Ishikawa (cell line): ENCODE measurements around the gene SESN2.

Experiments
- CEBPB ChIP-seq: IDR thresholded peaks from 2 replicates; pipeline ENCODE4 v1.6.1; 2012
- CREB1 ChIP-seq: IDR thresholded peaks from 2 replicates; pipeline ENCODE4 v1.6.1; 2012; ENCODE audit warnings: low read depth
- EGR1 ChIP-seq: IDR thresholded peaks from 2 replicates; pipeline ENCODE4 v1.6.1; 2012
- EP300 ChIP-seq: IDR thresholded peaks from 2 replicates; pipeline ENCODE4 v1.6.1; 2012; ENCODE audit warnings: borderline replicate concordance
- FOXM1 ChIP-seq: IDR thresholded peaks from 2 replicates; pipeline ENCODE4 v1.6.1; 2012; ENCODE audit warnings: low read depth, borderline replicate concordance
- NFIC ChIP-seq: IDR thresholded peaks from 2 replicates; pipeline ENCODE4 v1.6.1; 2012
- RAD21 ChIP-seq: IDR thresholded peaks from 2 replicates; pipeline ENCODE4 v1.6.1; 2012; ENCODE audit warnings: low read depth
- TAF1 ChIP-seq: IDR thresholded peaks from 2 replicates; pipeline ENCODE4 v1.6.1; 2012; ENCODE audit warnings: low read depth, mild to moderate bottlenecking
- TCF12 ChIP-seq: IDR thresholded peaks from 2 replicates; pipeline ENCODE4 v1.6.1; 2012; ENCODE audit warnings: low read depth
- TEAD4 ChIP-seq: IDR thresholded peaks from 2 replicates; pipeline ENCODE4 v1.6.1; 2012
- YY1 ChIP-seq: IDR thresholded peaks from 2 replicates; pipeline ENCODE4 v1.6.1; 2012; ENCODE audit warnings: low read depth
- ZBTB7A ChIP-seq: IDR thresholded peaks from 2 replicates; pipeline ENCODE4 v1.6.1; 2012; ENCODE audit warnings: low read depth
- TF ChIP-seq, protein P1 (sequence below): IDR thresholded peaks from 2 replicates; pipeline ENCODE4 v1.6.1; 2012
- TF ChIP-seq, protein P2 (sequence below): IDR thresholded peaks from 2 replicates; pipeline ENCODE4 v1.6.1; 2012
- TF ChIP-seq, protein P3 (sequence below): IDR thresholded peaks from 2 replicates; pipeline ENCODE4 v1.6.1; 2012; ENCODE audit warnings: low read depth, mild to moderate bottlenecking

Gene SESN2

DNA sequence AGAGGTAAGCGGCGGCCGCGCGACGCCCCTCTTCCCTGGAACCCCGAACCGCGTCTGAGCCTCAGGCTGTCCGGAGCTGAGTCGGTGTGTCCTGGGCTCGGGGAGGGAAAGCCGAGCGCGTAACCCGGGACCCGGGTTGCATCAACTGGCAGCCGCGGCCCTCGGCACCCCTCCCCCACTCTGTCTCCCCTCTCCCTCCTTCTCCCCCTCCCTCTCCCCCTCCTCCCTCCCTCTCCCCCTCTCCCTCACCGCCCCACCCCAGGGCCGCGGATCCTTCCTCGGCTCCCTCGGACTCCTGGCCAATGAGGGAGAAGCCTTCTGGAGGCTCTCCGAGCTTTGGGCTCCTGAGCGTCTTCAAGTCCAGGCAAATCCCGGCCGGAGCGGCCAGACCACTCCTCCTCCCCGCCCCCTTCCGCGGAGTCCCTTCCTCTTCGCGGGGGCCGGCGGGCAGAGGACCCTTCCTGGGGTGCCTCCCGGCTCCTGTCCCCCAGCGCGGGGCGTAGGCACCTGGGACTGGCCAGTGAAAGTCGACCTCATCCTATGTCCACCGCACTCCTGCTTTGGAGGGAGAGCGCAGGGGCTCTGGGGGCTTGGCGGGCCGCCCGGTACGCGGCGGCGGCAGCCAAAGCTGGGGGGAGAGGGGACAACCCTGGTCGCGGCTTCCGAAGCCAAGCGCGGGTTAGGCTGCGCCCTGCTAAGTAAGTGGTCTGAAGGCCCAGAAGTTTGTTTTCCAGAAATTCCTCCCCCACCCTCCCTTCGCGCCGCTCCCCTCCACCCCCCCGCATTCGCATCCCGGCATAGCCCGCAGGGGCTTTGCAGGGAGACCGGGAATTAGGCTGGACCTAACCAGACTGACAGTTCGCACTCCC, 850 bp downstream of the SESN2 start:
- TF ChIP-seq ZBTB7A = peak; percentile 95
- TF ChIP-seq, protein P1, sequence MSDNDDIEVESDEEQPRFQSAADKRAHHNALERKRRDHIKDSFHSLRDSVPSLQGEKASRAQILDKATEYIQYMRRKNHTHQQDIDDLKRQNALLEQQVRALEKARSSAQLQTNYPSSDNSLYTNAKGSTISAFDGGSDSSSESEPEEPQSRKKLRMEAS = 0 out of 2 replicates have a peak, but pooled peaks have one; percentile 23
- TF ChIP-seq EGR1 = no peak

DNA sequence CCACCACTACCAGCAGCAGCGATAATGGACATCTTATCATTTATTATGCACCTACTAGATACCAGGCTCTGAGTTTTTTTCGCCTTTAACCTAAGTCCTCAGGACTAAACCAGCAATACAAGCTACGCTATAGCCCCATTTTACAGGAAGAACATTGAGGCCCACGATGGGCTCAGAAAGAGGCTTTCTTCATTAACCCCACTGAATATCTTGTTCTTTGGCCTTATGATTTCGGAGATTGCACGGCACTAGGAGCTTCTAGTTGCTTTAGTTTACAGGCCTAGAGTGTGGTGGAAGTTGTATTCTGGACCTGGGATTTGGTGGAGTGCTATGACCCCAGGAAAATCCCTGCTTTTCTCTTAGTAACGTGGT, 1.5 kb downstream of the SESN2 start:
- TF ChIP-seq CREB1 (no peak), RAD21 (no peak), EP300 (no peak), CEBPB (no peak), ZBTB7A (no peak), YY1 (no peak), TAF1 (no peak), EGR1 (no peak), TCF12 (no peak), FOXM1 (no peak), TEAD4 (no peak), NFIC (no peak)
- TF ChIP-seq, protein P1 = no peak
- TF ChIP-seq, protein P2, sequence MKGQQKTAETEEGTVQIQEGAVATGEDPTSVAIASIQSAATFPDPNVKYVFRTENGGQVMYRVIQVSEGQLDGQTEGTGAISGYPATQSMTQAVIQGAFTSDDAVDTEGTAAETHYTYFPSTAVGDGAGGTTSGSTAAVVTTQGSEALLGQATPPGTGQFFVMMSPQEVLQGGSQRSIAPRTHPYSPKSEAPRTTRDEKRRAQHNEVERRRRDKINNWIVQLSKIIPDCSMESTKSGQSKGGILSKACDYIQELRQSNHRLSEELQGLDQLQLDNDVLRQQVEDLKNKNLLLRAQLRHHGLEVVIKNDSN = no peak
- TF ChIP-seq, protein P3, sequence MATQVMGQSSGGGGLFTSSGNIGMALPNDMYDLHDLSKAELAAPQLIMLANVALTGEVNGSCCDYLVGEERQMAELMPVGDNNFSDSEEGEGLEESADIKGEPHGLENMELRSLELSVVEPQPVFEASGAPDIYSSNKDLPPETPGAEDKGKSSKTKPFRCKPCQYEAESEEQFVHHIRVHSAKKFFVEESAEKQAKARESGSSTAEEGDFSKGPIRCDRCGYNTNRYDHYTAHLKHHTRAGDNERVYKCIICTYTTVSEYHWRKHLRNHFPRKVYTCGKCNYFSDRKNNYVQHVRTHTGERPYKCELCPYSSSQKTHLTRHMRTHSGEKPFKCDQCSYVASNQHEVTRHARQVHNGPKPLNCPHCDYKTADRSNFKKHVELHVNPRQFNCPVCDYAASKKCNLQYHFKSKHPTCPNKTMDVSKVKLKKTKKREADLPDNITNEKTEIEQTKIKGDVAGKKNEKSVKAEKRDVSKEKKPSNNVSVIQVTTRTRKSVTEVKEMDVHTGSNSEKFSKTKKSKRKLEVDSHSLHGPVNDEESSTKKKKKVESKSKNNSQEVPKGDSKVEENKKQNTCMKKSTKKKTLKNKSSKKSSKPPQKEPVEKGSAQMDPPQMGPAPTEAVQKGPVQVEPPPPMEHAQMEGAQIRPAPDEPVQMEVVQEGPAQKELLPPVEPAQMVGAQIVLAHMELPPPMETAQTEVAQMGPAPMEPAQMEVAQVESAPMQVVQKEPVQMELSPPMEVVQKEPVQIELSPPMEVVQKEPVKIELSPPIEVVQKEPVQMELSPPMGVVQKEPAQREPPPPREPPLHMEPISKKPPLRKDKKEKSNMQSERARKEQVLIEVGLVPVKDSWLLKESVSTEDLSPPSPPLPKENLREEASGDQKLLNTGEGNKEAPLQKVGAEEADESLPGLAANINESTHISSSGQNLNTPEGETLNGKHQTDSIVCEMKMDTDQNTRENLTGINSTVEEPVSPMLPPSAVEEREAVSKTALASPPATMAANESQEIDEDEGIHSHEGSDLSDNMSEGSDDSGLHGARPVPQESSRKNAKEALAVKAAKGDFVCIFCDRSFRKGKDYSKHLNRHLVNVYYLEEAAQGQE = no peak

DNA sequence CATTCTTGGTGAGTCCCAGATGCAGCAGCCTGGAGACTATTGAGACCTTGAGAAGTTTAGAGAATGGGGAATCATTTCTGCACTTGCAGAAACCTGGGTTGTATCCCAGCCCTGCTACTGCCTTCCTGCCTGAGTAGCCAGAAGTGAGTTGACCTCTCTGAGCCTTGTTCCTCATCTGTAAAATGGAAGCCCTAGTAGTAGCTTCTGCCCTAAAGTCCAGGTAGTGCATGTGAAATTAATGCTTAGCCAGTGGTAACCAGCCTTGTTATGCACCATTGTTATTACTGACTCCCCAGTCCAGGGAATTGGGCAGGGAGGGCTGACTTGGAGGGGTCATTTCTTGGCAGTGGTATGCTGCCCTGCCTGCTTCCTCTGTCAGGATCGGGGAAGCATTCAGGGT, 5.6 kb downstream of the SESN2 start:
- TF ChIP-seq CEBPB = no peak
- no peak for TF ChIP-seq YY1
- TF ChIP-seq TAF1 = no peak
- no peak for TF ChIP-seq CREB1
- no peak for TF ChIP-seq TEAD4
- no peak for TF ChIP-seq RAD21
- TF ChIP-seq, protein P2 = no peak

DNA sequence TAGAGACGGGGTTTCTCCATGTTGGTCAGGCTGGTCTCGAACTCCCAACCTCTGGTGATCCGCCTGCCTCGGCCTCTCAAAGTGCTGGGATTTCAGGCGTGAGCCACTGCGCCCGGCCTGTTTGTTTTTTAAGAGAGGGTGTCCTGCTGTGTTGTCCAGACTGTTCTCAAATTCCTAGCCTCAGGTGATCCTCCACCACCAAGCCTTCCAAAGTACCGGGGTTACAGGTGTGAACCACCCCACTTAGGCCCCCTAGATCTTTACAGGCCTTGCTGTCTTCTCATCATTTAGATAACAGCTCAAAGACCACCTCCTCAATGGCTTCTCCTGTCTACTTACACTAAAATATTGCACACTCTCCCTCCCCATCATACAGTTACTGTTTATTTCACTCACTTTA, 6.3 kb downstream of the SESN2 start:
- TF ChIP-seq, protein P3 = no peak
- TF ChIP-seq EGR1 = no peak
- no peak for TF ChIP-seq EP300
- no peak for TF ChIP-seq RAD21
- no peak for TF ChIP-seq CEBPB
- TF ChIP-seq NFIC = no peak
- TF ChIP-seq, protein P1 = no peak
- no peak for TF ChIP-seq TCF12
- TF ChIP-seq, protein P2 = no peak
- no peak for TF ChIP-seq YY1
- TF ChIP-seq CREB1 = no peak
- no peak for TF ChIP-seq TEAD4
- no peak for TF ChIP-seq FOXM1
- no peak for TF ChIP-seq TAF1
- TF ChIP-seq ZBTB7A = no peak

DNA sequence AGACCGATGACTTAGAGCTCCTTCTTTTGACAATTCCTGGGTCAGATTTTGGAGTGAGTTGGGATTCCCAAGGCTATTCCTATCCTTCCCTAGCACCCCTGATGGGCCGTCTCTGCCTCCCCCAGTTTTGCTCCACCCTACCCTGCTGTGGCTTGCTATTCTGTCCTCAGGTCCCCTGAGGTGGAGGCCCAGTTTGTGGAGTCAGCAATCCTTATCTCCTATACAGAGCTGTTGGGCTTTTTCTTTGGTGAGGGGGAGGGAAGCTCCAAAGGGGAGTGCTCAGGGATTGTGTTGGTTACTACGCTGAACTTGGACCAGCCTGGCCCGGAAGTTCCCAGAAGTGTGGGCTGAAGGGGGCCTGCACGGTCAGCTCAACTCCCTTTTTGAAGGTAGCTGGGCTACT, 7.6 kb downstream of the SESN2 start:
- TF ChIP-seq TAF1 = no peak
- no peak for TF ChIP-seq CEBPB
- no peak for TF ChIP-seq TEAD4
- no peak for TF ChIP-seq YY1
- no peak for TF ChIP-seq TCF12
- TF ChIP-seq EP300 = no peak
- TF ChIP-seq, protein P3 = no peak
- no peak for TF ChIP-seq FOXM1
